ENCODE measurements around the gene TNIP1.
A peak's percentile ranks its signal among the peaks of the same experiment; 100 is the strongest.

Gene TNIP1

GRCh38 chr5:151071021-151071420 lies 9.8 kb downstream of the TNIP1 start:
- no peaks in the 10 kb centered on the region for H3F3A ChIP-seq (ENCODE audit: control insufficient read depth, insufficient read depth)
- peaks cover 55% of the 10 kb centered on the region for H3K36me3 ChIP-seq (ENCODE audit: control insufficient read depth, low read length)
- no peaks in the 10 kb centered on the region for H3K9me2 ChIP-seq (replicated peaks; ENCODE audit: control insufficient read depth, low read length)
- H4K20me1 ChIP-seq (ENCODE audit: control insufficient read depth, insufficient read depth, low read depth, low read length), result peaks cover 28% of the 10 kb centered on the region
- TF ChIP-seq EZH2phosphoT487 (IDR thresholded peaks at IDR 0.05; ENCODE audit: borderline replicate concordance, low read length) (no peak), CTCF (IDR thresholded peaks at IDR 0.05; ENCODE audit: low read depth, low read length, poor library complexity, severe bottlenecking) (no peak)
- no peaks in the 10 kb centered on the region for H3K27me3 ChIP-seq (ENCODE audit: control insufficient read depth, low read length)
- no peaks in the 10 kb centered on the region for H3K9me3 ChIP-seq (ENCODE audit: control insufficient read depth, insufficient read depth, low read length)
- H3K4me1 ChIP-seq (ENCODE audit: control insufficient read depth, low read length), result peaks cover 31% of the 10 kb centered on the region
- no peak overlapping the region for H3K4me3 ChIP-seq (ENCODE audit: low read length)
- peaks cover 100% of the 10 kb centered on the region for H3K79me2 ChIP-seq (ENCODE audit: control insufficient read depth, low read length)
- no peak overlapping the region for H3K4me2 ChIP-seq (ENCODE audit: low read length)
- H3K27ac ChIP-seq (ENCODE audit: low read depth, low read length), result no peak overlapping the region

GRCh38 chr5:151070449-151070848 lies 10.4 kb downstream of the TNIP1 start:
- H4K20me1 ChIP-seq (ENCODE audit: control insufficient read depth, insufficient read depth, low read depth, low read length), result peaks cover 28% of the 10 kb centered on the region
- TF ChIP-seq CTCF (IDR thresholded peaks at IDR 0.05; ENCODE audit: low read depth, low read length, poor library complexity, severe bottlenecking), result no peak
- TF ChIP-seq EZH2phosphoT487 (IDR thresholded peaks at IDR 0.05; ENCODE audit: borderline replicate concordance, low read length), result no peak
- H3K27me3 ChIP-seq (ENCODE audit: control insufficient read depth, low read length), result no peaks in the 10 kb centered on the region
- H3K27ac ChIP-seq (ENCODE audit: low read depth, low read length), result no peak overlapping the region
- H3F3A ChIP-seq (ENCODE audit: control insufficient read depth, insufficient read depth), result no peaks in the 10 kb centered on the region
- H3K9me3 ChIP-seq (ENCODE audit: control insufficient read depth, insufficient read depth, low read length), result no peaks in the 10 kb centered on the region
- no peaks in the 10 kb centered on the region for H3K9me2 ChIP-seq (replicated peaks; ENCODE audit: control insufficient read depth, low read length)
- H3K4me3 ChIP-seq (ENCODE audit: low read length), result no peak overlapping the region
- peaks cover 100% of the 10 kb centered on the region for H3K79me2 ChIP-seq (ENCODE audit: control insufficient read depth, low read length)
- peaks cover 35% of the 10 kb centered on the region for H3K4me1 ChIP-seq (ENCODE audit: control insufficient read depth, low read length)
- no peak overlapping the region for H3K4me2 ChIP-seq (ENCODE audit: low read length)
- peaks cover 51% of the 10 kb centered on the region for H3K36me3 ChIP-seq (ENCODE audit: control insufficient read depth, low read length)

GRCh38 chr5:151068433-151069197 lies 12.2 kb downstream of the TNIP1 start:
- Histone ChIP-seq H3F3A (ENCODE audit: control insufficient read depth, insufficient read depth) (no peaks in the 10 kb centered on the region), H3K4me1 (ENCODE audit: control insufficient read depth, low read length) (peaks cover 41% of the 10 kb centered on the region), H3K4me2 (ENCODE audit: low read length) (0 out of 2 replicates have a peak overlapping the region, but pooled peaks have one; percentile 7), H3K9me3 (ENCODE audit: control insufficient read depth, insufficient read depth, low read length) (no peaks in the 10 kb centered on the region), H4K20me1 (ENCODE audit: control insufficient read depth, insufficient read depth, low read depth, low read length) (peaks cover 28% of the 10 kb centered on the region), H3K27me3 (ENCODE audit: control insufficient read depth, low read length) (no peaks in the 10 kb centered on the region), H3K36me3 (ENCODE audit: control insufficient read depth, low read length) (peaks cover 52% of the 10 kb centered on the region), H3K27ac (ENCODE audit: low read depth, low read length) (no peak overlapping the region), H3K9me2 (replicated peaks; ENCODE audit: control insufficient read depth, low read length) (no peaks in the 10 kb centered on the region), H3K4me3 (ENCODE audit: low read length) (no peak overlapping the region), H3K79me2 (ENCODE audit: control insufficient read depth, low read length) (peaks cover 100% of the 10 kb centered on the region)
- TF ChIP-seq EZH2phosphoT487 (IDR thresholded peaks at IDR 0.05; ENCODE audit: borderline replicate concordance, low read length) (no peak), CTCF (IDR thresholded peaks at IDR 0.05; ENCODE audit: low read depth, low read length, poor library complexity, severe bottlenecking) (no peak)

All from DOHH2 (cell line).